ENCODE data around the gene NPTXR. TPM values are rescaled to one million over a fixed set of nuclear protein-coding genes. Genes with fewer than 3 reads are reported as not detected.
A peak's percentile ranks its signal among the peaks of the same experiment; 100 is the strongest.
"Not testable (repeated sequence)": the region's sequence is repeated elsewhere in the genome, so short reads cannot be mapped to it uniquely, and the experiment has no call there.

Gene NPTXR
- total RNA-seq, 1 donor from 2014 or later = under 0.01 TPM

DNA sequence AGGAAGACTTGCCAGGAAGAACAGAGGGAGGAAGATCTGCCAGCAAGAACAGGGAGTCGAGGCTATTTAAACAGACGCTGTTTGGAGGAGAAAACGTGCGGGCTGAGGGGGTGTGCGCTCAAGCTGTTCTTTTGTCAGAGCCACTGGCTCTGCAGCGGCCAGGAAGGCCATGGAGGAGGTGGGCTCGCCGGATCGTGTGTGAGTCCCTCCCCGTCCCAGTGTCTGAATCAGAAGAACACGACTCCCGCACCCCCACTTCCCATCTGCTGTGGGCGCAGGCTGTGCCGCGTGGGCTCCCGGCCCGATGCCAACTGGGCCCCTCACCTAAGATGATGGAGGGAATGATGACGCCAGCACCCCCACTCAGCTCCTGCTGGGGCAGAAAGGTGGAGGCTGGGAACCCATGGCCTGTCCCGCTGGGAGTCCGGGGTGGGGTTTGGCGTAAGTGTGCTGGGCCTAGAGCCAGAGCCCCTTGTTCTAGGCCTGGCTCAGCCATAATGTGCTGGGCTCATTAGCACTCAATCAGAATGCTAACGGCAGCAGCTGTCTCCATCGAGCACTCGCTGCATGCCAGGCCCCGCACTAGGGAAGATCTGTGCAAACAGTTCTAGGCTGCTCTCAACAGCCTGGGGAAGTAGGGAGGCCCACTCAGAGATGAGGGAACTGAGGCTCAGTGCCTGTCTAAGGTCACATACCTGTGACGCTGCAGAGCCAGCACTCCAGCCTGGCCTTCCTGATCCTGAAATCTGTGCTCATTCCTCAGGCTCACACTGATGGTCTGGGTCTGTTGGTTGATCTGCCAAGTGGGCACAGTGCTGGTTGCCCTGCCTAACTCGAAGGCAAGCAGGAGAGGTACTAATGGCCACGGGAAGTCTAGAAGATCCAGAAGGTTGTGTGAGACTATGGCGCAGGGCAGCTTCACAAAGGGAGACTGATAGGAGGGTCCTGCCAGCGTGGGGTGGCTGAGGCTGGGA lies 11.5 kb downstream of the NPTXR start:
- DNase-seq (ENCODE audit: low read depth in 2 of 2) = no peak

DNA sequence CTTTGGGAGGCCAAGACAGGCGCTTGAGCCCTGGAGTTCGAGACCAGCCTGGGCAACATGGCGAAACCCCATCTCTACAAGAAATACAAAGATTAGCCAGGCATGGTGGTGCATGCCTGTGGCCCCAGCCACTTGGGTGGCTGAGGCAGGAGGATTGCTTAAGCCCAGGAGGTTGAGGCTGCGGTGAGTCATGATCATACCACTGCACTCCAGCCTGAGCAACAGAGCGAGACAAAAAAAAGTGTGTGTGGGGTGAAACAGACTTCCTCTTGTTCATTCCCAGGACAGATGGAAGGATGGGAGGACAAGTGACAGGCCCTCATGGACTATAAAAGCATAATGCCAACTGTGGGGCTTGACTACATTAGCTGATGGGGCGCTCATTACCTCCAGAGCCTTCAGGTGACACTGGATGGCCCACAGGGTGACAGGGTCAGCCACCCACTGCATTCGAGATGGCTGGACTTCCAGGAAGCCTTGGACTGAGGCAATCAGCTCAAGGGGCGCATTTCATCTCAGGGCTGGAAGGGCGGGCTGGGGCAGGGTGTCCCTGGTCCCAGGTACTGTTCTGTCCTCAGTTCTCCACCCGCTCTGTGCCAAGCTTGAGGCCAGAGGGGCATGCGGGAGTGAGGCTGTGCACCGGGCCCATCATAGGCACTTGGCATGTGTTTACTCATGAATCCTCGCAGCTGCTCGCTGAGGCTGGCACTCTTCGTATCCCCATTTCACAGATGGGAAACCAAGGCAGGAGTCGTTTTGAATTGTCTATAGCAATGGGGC lies 12.5 kb downstream of the NPTXR start:
- no peak for DNase-seq (ENCODE audit: low read depth in 2 of 2)

DNA sequence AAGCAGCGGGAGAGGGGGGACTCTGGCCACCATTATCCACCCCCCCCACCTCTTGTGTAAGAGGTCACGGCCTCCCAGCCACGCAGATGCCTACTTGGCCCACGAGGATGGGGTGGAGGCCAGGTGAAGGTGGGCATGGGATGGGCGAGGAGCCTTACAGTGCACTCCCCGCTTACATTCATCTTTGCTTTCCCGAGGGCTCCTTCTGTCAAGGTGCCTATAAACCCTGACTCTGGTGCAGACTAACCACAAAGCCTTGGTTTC lies 13.1 kb downstream of the NPTXR start:
- DNase-seq (ENCODE audit: low read depth in 2 of 2) = no peak

- DNase-seq (ENCODE audit: low read depth in 2 of 2) = no peak
Measured at GRCh38 chr22:38830026-38830844, 13.6 kb downstream of the NPTXR start.

DNA sequence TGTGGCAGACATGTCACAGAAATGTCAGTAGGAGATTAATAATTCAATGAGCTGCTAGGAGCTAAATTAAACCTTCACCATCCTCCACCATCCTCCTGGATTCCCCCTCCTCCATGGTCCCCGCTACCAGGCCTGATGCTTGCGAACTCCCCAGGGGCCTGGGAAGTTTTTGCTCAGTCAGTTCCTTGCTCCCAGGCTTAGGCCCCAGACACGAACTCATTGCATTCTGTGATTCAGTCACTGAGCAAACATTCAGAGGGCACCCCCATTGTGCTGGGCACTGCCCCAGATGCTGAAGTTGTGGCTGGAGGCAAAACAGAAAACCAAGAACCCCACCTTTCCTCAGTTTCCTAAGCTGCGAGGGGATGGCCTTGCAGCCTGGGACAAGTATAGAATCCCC lies 14.3 kb downstream of the NPTXR start:
- no peak for DNase-seq (ENCODE audit: low read depth in 2 of 2)

GRCh38 chr22:38828616-38829205 lies 15.1 kb downstream of the NPTXR start:
- DNase-seq (ENCODE audit: low read depth in 2 of 2) = no peak

DNA sequence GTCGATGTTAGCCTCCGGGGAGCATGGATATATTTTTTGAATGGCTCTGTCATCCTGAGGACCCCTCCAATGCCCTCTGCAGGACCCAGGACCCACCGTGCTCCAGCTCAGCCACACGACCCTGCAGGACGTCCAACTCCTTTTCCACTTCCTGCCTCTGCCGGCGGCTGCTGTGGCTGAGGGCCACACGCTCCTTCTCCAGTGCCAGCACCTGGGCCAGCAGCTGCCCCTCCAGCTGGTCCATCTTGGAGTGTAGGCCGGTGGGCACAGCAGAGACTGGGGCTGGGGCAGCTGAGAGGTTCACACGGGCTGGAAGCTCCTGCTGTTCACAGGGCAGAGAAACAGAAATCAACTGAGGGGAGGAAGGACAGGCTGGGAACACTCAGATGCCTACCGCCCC lies 15.6 kb downstream of the NPTXR start:
- DNase-seq (ENCODE audit: low read depth in 2 of 2) = no peak

- DNase-seq (ENCODE audit: low read depth in 2 of 2) = no peak
Measured at GRCh38 chr22:38827510-38827909, 16.3 kb downstream of the NPTXR start.

DNA sequence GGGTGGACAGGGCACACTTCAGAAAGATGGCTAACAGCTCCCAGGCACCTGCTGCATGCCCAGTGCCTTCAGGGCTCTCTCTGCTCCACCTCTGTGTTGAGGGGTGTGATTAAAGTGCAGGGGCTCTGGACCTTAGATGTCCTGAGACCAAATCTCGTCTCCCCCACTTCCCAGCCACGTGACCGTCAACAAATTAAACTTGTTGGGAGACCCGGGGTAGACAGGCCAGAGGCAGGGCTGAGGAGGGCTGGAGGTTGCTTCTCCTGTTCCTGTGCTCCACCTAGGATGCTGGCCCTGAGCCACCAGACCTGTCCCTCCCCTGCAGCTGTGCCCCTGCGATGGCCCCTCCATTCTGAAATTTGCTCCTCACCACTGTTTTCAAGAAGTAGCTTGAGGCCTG lies 17.0 kb downstream of the NPTXR start:
- DNase-seq (ENCODE audit: low read depth in 2 of 2) = no peak

- DNase-seq (ENCODE audit: low read depth in 2 of 2) = no peak
Measured at GRCh38 chr22:38826386-38826785, 17.4 kb downstream of the NPTXR start.

DNA sequence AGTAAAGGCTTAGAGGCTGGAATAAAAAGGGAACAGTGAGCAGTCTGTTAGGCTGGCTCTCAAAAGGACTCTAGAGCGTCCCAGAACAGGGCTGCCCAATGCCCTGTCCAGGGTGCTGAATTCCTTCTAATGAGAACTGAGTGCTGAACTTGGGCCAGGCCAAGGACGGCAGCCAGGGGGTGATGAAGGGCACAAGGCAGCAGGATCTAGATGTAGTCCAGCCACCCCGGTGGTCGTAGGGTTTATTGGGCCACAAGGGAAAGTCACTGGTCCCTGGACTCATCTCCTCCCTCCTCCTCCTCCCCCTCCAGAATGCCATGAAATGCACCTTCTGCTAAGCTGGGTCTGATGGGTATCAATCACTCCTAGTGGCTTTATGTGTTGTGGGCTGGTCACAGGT lies 19.2 kb downstream of the NPTXR start:
- DNase-seq (ENCODE audit: low read depth in 2 of 2) = peak; percentile 79 to 85

DNA sequence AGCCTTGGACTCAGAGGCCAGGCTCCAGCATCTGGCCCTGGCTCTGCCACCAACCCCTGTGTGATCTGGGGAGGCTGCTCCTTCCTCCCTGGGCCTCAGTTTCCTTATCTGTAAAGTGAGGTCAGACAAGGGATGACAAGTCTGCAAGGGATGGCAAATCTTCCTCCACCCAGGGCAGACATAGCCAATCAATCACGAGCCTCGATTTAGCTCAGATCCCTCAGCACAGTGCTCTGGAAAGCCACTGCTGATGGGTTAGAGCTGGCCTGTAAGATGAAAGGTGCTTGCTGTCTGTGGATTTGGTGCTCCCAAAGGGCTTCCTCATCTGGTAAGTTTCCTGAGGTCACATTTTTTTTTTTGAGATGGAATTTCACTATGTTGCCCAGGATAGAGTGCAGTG lies 20.2 kb downstream of the NPTXR start:
- DNase-seq (ENCODE audit: low read depth in 2 of 2) = no peak

DNA sequence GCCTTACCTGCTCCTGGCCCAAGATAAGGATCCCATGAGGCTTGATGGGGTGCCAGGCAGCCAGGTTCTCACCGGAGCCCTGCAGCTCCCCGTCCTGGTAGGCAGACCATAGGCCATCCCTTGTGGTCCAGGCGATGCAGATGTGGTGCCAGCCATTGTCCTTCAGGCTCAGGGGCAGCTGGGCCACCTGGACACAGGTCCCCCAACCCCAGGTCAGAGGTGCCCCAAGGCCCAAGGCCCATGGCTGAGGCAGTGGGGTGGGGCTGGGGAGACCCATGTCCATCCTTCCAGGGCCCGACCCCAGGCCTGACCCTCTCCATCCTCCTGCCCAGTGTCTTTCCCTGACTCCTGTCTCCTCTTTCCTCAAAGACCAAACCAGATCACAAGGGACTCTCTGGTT lies 20.8 kb downstream of the NPTXR start:
- DNase-seq (ENCODE audit: low read depth in 2 of 2) = no peak

DNA sequence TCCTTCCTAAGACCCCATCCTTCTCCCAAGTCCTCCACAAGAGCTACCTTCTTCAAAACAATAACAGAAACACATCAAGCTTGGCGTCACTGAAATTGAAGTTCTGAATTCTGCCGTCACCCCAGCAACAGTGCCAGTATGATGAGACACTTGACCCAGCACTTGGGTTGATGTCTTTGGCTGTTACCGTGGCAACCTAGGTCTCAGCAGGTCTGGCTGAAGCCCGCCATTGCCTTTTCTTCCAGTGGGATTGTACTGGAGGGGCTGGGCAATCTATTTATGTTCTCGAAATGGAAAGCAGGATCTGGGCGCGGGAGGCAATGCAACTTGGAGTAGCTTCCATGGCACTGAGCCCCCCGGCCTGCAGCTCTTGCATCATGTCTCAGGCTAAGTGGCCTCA lies 23.8 kb downstream of the NPTXR start:
- DNase-seq (ENCODE audit: low read depth in 2 of 2) = no peak

DNA sequence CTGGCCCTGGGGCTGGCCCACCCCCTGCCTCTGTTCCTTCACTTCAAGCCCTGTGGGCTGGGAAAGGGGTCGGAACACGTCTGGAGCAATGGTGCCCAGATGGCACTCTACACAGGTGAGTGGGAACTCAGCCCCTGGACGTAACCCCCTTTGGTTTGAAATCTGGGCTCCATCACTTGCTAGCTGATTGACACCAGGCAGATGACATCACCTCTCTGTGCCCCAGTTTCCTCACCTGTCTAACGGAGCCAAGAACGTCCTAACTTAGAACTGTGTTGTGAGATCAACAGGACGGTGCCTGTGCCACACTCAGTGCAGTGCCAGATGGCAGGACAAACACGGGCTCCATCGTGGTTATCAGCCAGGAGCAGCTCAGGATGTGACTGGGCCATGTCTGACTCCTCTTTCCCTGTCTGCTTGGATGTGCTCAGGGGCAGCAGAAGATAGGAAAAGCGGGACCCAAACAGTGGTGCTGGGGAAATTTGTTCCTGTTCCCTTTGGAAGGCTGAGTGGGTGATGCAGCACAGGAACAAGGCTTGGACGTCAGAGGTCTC lies 24.4 kb downstream of the NPTXR start:
- DNase-seq (ENCODE audit: low read depth in 2 of 2) = no peak

DNA sequence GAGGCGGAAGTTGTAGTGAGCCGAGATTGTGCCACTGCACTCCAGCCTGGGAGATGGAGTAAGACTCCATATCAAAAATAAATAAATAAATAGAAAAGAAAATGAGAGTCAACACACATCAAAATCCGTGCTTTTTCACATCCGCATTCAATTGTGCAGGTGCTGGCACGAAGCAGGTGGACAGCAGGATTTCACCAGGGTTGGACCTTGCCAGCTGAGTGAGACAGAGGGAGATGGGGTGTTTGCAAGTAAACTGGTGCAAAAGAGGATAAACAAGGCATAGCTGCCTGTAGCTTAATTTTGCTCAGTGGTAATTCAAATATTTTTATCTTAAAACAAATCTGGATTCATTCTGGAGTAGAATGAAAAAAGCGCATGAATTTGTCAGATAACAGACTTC lies 26.6 kb downstream of the NPTXR start:
- DNase-seq (ENCODE audit: low read depth in 2 of 2) = no peak

DNA sequence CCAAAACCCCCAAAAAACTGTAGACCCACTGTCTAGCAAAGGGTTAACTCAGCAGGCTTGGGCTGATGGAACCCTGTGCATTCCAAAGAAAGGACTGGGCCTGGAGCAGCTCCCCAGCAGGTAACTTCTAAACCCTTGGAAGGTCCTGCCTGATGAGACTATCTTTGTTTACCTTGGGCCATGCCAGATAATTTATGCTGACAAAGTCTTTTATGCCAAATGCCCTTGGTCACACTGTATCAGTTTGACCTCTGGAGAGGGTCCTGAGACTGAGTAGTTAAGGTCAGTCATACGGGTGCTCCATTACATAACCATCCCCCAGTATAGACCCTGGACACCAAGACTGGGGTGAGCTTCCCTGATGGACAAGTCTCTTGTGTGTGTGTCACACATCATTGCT lies 28.0 kb downstream of the NPTXR start:
- no peak for DNase-seq (ENCODE audit: low read depth in 2 of 2)

DNA sequence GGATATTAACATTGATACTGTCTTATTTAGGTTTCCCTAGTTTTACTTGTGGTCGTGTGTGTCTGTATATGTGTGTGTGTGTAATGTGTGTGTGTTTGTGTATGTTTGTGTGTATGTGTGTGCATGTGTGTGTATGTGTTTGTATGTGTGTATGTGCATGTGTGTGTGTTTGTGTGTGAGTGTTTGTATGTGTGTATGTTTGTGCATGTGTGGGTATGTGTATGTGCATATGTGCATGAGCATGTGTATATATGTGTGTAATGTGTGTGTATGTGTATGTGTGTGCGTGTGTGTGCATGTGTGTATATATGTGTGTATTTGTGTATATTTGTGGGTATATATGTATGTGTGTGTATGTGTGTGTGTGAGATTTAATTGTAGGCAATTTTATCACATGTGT lies 32.6 kb downstream of the NPTXR start:
- no peak for DNase-seq (ENCODE audit: low read depth in 2 of 2)

DNA sequence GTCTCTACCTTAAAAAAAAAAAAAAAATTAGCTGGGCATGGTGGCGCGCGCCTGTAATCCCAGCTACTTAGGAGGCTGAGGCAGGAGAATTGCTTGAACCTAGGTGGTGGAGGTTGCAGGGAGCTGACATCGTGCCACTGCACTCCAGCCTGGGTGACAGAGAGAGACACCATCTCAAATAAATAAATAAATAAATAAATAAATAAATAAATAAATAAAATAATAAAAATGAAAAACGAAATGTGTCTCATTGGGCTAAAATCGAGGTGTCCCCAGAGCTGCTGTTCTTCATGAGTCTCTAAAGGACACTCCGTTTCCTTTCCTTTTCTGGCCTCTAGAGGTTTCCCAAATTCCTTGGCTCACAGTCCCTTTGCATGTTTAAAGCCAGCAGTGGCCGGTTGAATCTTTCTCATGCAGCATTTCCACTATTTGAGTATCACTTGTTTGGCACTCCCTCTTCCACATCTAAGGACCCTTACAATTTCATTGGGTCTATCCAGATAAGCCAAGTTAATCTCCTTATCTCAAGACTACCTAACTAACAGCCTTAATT lies 38.7 kb downstream of the NPTXR start:
- not testable (repeated sequence) for DNase-seq (ENCODE audit: low read depth in 2 of 2)

GRCh38 chr22:38802671-38803121 lies 41.1 kb downstream of the NPTXR start:
- no peak for DNase-seq (ENCODE audit: low read depth in 2 of 2)
